Neural progenitor cell (in vitro differentiated cells): Measurements from ENCODE around the gene TADA1. TPM values are rescaled to one million over a fixed set of nuclear protein-coding genes. Genes with fewer than 3 reads are reported as not detected.

Experiments used
- DNase-seq: peaks from one replicate; pipeline ENCODE4 v3.0.0-alpha.2; 2016; ENCODE audit warnings: low spot score
- H2AFZ ChIP-seq: fragments of 200-600 bp; sonication (generic); replicated peaks from 2 replicates; pipeline ENCODE4 v1.6.1; 2016; ENCODE audit warnings: antibody characterized with exemption
- H3F3A ChIP-seq: fragments of 200-600 bp; sonication (generic); 2 replicates; pipeline ENCODE4 v1.6.1; 2016; ENCODE audit warnings: antibody characterized with exemption, low read depth
- H3K27ac ChIP-seq: fragments of 200-600 bp; sonication (generic); 2 replicates; pipeline ENCODE4 v1.5.1; 2016; ENCODE audit warnings: mild to moderate bottlenecking
- H3K27me3 ChIP-seq: fragments of 200-600 bp; sonication (generic); 2 replicates; pipeline ENCODE4 v1.6.1; 2016; ENCODE audit warnings: mild to moderate bottlenecking, moderate library complexity
- H3K36me3 ChIP-seq: fragments of 200-600 bp; sonication (generic); 2 replicates; pipeline ENCODE4 v1.5.1; 2016
- H3K4me1 ChIP-seq: fragments of 200-600 bp; sonication (generic); 2 replicates; pipeline ENCODE4 v1.6.1; 2016; ENCODE audit warnings: mixed run types
- H3K4me2 ChIP-seq: fragments of 200-600 bp; sonication (generic); 2 replicates; pipeline ENCODE4 v1.6.1; 2016
- H3K4me3 ChIP-seq: fragments of 200-600 bp; sonication (generic); 2 replicates; pipeline ENCODE4 v1.5.1; 2016
- H3K79me2 ChIP-seq: fragments of 200-600 bp; sonication (generic); 2 replicates; pipeline ENCODE4 v1.6.1; 2016; ENCODE audit warnings: low read depth
- H3K9ac ChIP-seq: fragments of 200-600 bp; sonication (generic); 2 replicates; pipeline ENCODE4 v1.6.1; 2016
- H3K9me3 ChIP-seq: fragments of 200-600 bp; sonication (generic); 2 replicates; pipeline ENCODE4 v1.5.1; 2016; ENCODE audit warnings: low read depth
- H4K20me1 ChIP-seq: fragments of 200-600 bp; sonication (generic); 2 replicates; pipeline ENCODE4 v1.6.1; 2016; ENCODE audit warnings: low read depth
- H3K27ac Mint-ChIP-seq: 3 replicates; pipeline ENCODE4 v1.8.0; 2021; ENCODE audit warnings: mixed read lengths
- H3K27me3 Mint-ChIP-seq: 2 replicates; pipeline ENCODE4 v1.8.0; 2022; ENCODE audit warnings: low read depth, mild to moderate bottlenecking, inconsistent platforms, moderate library complexity, mixed read lengths; ENCODE audit not compliant: insufficient read depth
- H3K36me3 Mint-ChIP-seq: 3 replicates; pipeline ENCODE4 v1.8.0; 2021; ENCODE audit warnings: mixed read lengths
- H3K4me1 Mint-ChIP-seq: 3 replicates; pipeline ENCODE4 v1.8.0; 2021; ENCODE audit warnings: mixed read lengths
- H3K4me3 Mint-ChIP-seq: 3 replicates; pipeline ENCODE4 v1.8.0; 2021; ENCODE audit warnings: mild to moderate bottlenecking, moderate library complexity, mixed read lengths
- H3K9me3 Mint-ChIP-seq: 3 replicates; pipeline ENCODE4 v1.8.0; 2020; ENCODE audit warnings: mixed read lengths
- CTCF ChIP-seq: fragments of 200-600 bp; sonication (generic); IDR thresholded peaks from 2 replicates; pipeline ENCODE4 v1.5.1; 2017; ENCODE audit warnings: antibody characterized with exemption, mild to moderate bottlenecking
- EZH2 ChIP-seq: fragments of 200-600 bp; sonication (generic); IDR thresholded peaks from 2 replicates; pipeline ENCODE4 v1.6.1; 2017; ENCODE audit warnings: antibody characterized with exemption, mild to moderate bottlenecking, moderate library complexity
- EZH2phosphoT487 ChIP-seq: fragments of 200-600 bp; sonication (generic); IDR thresholded peaks from 2 replicates; pipeline ENCODE4 v1.6.1; 2017; ENCODE audit warnings: antibody characterized with exemption
- total RNA-seq: library from RNA; depleted of rRNA; stranded (reverse); fragments of >200 nt; gene quantifications from 2 replicates; pipeline ENCODE4 v1.2.3, GENCODE V29; 2015; ENCODE audit warnings: low replicate concordance

TADA1 gene
- total RNA-seq: 38.3 and 54.4 TPM in 2 replicates

GRCh38 chr1:166875734-166876539 lies at the start of gene TADA1:
TSS of gene TADA1 (minus strand) at chr1:166876264. CDS start at chr1:166876233, 31 bp downstream.
- Mint-ChIP-seq H3K27ac (peak within 1 kb of the TSS; percentile 98), H3K27me3 (peaks cover 6% of the 10 kb centered on the region), H3K36me3 (peaks cover 19% of the 10 kb centered on the region), H3K9me3 (peaks cover 8% of the 10 kb centered on the region), H3K4me3 (peak within 1 kb of the TSS; percentile 99), H3K4me1 (peaks cover 38% of the 10 kb centered on the region)
- Histone ChIP-seq H3K4me1 (peaks cover 19% of the 10 kb centered on the region), H3K79me2 (peaks cover 48% of the 10 kb centered on the region), H3F3A (no peaks in the 10 kb centered on the region), H3K9ac (peak within 1 kb of the TSS; percentile 63), H3K27ac (peak within 1 kb of the TSS; percentile 66), H2AFZ (peak within 1 kb of the TSS; percentile 83), H3K9me3 (no peaks in the 10 kb centered on the region), H4K20me1 (peaks cover 45% of the 10 kb centered on the region), H3K4me2 (peak within 1 kb of the TSS; percentile 80), H3K4me3 (peak within 1 kb of the TSS; percentile 76), H3K27me3 (no peaks in the 10 kb centered on the region), H3K36me3 (no peaks in the 10 kb centered on the region)
- peak; percentile 56 for TF ChIP-seq EZH2
- no peak for TF ChIP-seq EZH2phosphoT487
- TF ChIP-seq CTCF: no peak
- peak; percentile 100 for DNase-seq

GRCh38 chr1:166924823-166925541 lies 48.9 kb upstream of the TADA1 start:
- TF ChIP-seq CTCF: no peak
- no peak for TF ChIP-seq EZH2
- no peak for TF ChIP-seq EZH2phosphoT487
- peaks cover 6% of the 10 kb centered on the region for H3F3A ChIP-seq
- Mint-ChIP-seq H3K9me3 (peaks cover 12% of the 10 kb centered on the region), H3K4me3 (no peak overlapping the region), H3K36me3 (peaks cover 67% of the 10 kb centered on the region), H3K27ac (no peak overlapping the region), H3K4me1 (peaks cover 14% of the 10 kb centered on the region), H3K27me3 (peaks cover 8% of the 10 kb centered on the region)
- H3K79me2 ChIP-seq: no peaks in the 10 kb centered on the region
- no peak overlapping the region for H3K27ac ChIP-seq
- no peak overlapping the region for H2AFZ ChIP-seq
- DNase-seq: no peak
- no peak overlapping the region for H3K9ac ChIP-seq
- no peak overlapping the region for H3K4me2 ChIP-seq
- H3K4me3 ChIP-seq: no peak overlapping the region
- peaks cover 17% of the 10 kb centered on the region for H3K4me1 ChIP-seq
- H3K9me3 ChIP-seq: no peaks in the 10 kb centered on the region
- no peaks in the 10 kb centered on the region for H3K36me3 ChIP-seq
- peaks cover 39% of the 10 kb centered on the region for H3K27me3 ChIP-seq
- no peaks in the 10 kb centered on the region for H4K20me1 ChIP-seq

- Histone ChIP-seq H3K36me3 (peaks cover 4% of the 10 kb centered on the region), H3K27me3 (peaks cover 58% of the 10 kb centered on the region), H3K4me1 (peaks cover 10% of the 10 kb centered on the region), H3K9me3 (no peaks in the 10 kb centered on the region), H3K27ac (no peak overlapping the region), H3K4me3 (peak overlapping the region; percentile 43), H3F3A (peaks cover 6% of the 10 kb centered on the region), H2AFZ (peak overlapping the region; percentile 86), H4K20me1 (no peaks in the 10 kb centered on the region), H3K79me2 (no peaks in the 10 kb centered on the region), H3K9ac (no peak overlapping the region), H3K4me2 (peak overlapping the region; percentile 75)
- DNase-seq: peak; percentile 85
- Mint-ChIP-seq H3K4me3 (no peak overlapping the region), H3K36me3 (peaks cover 79% of the 10 kb centered on the region), H3K4me1 (peaks cover 7% of the 10 kb centered on the region), H3K9me3 (peaks cover 7% of the 10 kb centered on the region), H3K27me3 (peaks cover 15% of the 10 kb centered on the region), H3K27ac (no peak overlapping the region)
- TF ChIP-seq CTCF: no peak
- TF ChIP-seq EZH2phosphoT487: peak; percentile 52
- peak; percentile 84 for TF ChIP-seq EZH2
Observed at GRCh38 chr1:166920561-166921475, 44.8 kb upstream of the TADA1 start.
